ES-I3 (cell line): Measurements from ENCODE around the gene PSTPIP1.

Experiments used
- H3K36me3 ChIP-seq: 2 replicates; pipeline ENCODE4 v1.6.1; 2013; ENCODE audit warnings: mild to moderate bottlenecking, low read length, control low read depth, moderate library complexity; ENCODE audit not compliant: insufficient read depth
- H3K4me1 ChIP-seq: 2 replicates; pipeline ENCODE4 v1.6.1; 2013; ENCODE audit warnings: mild to moderate bottlenecking, control low read depth, low read length; ENCODE audit not compliant: insufficient read depth
- H3K9ac ChIP-seq: 2 replicates; pipeline ENCODE4 v1.6.1; 2013; ENCODE audit warnings: low read depth, mild to moderate bottlenecking, low read length, moderate library complexity
- H3K9me3 ChIP-seq: 2 replicates; pipeline ENCODE4 v1.6.1; 2013; ENCODE audit warnings: mild to moderate bottlenecking, low read length, moderate library complexity; ENCODE audit not compliant: control insufficient read depth, insufficient read depth

Gene PSTPIP1

GRCh38 chr15:76987276-76987675 is 7.7 kb upstream of the PSTPIP1 start:
- no peaks in the 10 kb centered on the region for H3K9me3 ChIP-seq
- no peak overlapping the region for H3K9ac ChIP-seq
- H3K4me1 ChIP-seq = 0 out of 2 replicates have a peak, but pooled peaks cover 8% of the 10 kb centered on the region
- no peaks in the 10 kb centered on the region for H3K36me3 ChIP-seq

GRCh38 chr15:76987896-76988860 is 6.7 kb upstream of the PSTPIP1 start:
- no peak overlapping the region for H3K9ac ChIP-seq
- H3K4me1 ChIP-seq = 0 out of 2 replicates have a peak, but pooled peaks cover 8% of the 10 kb centered on the region
- no peaks in the 10 kb centered on the region for H3K9me3 ChIP-seq
- H3K36me3 ChIP-seq = no peaks in the 10 kb centered on the region

- H3K9me3 ChIP-seq = no peaks in the 10 kb centered on the region
- no peaks in the 10 kb centered on the region for H3K36me3 ChIP-seq
- H3K9ac ChIP-seq = no peak overlapping the region
- 0 out of 2 replicates have a peak, but pooled peaks cover 8% of the 10 kb centered on the region for H3K4me1 ChIP-seq
These were observed 5.8 kb upstream of the PSTPIP1 start for GRCh38 chr15:76988867-76989780.

GRCh38 chr15:76991048-76991447 is 3.9 kb upstream of the PSTPIP1 start:
- Histone ChIP-seq H3K4me1 (peaks cover 8% of the 10 kb centered on the region; the same call in 1 of the 2 replicates), H3K9ac (no peak overlapping the region), H3K36me3 (no peaks in the 10 kb centered on the region), H3K9me3 (no peaks in the 10 kb centered on the region)

GRCh38 chr15:76991741-76992645 is 2.9 kb upstream of the PSTPIP1 start:
- Histone ChIP-seq H3K9ac (no peak overlapping the region), H3K36me3 (no peaks in the 10 kb centered on the region), H3K4me1 (peaks cover 13% of the 10 kb centered on the region; the same call in 1 of the 2 replicates), H3K9me3 (no peaks in the 10 kb centered on the region)

GRCh38 chr15:76993114-76993725 is 1.7 kb upstream of the PSTPIP1 start:
- H3K9ac ChIP-seq = no peak overlapping the region

GRCh38 chr15:76994001-76994400 is 925 bp upstream of the PSTPIP1 start:
- Histone ChIP-seq H3K4me1 (peaks cover 6% of the 10 kb centered on the region; the same call in 1 of the 2 replicates), H3K9ac (no peak overlapping the region), H3K36me3 (no peaks in the 10 kb centered on the region), H3K9me3 (no peaks in the 10 kb centered on the region)

More at GRCh38 chr15:76993114-76993725, 1.7 kb upstream of the PSTPIP1 start:
- H3K9me3 ChIP-seq = no peaks in the 10 kb centered on the region
- H3K4me1 ChIP-seq = peaks cover 12% of the 10 kb centered on the region; the same call in 1 of the 2 replicates
- H3K36me3 ChIP-seq = no peaks in the 10 kb centered on the region

- H3K4me1 ChIP-seq = peaks cover 5% of the 10 kb centered on the region; the same call in 1 of the 2 replicates
These were observed 430 bp upstream of the PSTPIP1 start for GRCh38 chr15:76994496-76994895.

GRCh38 chr15:76996076-76996525 is 1.2 kb downstream of the PSTPIP1 start:
- no peak overlapping the region for H3K9ac ChIP-seq
- no peaks in the 10 kb centered on the region for H3K9me3 ChIP-seq
- H3K36me3 ChIP-seq = no peaks in the 10 kb centered on the region
- peaks cover 5% of the 10 kb centered on the region; the same call in 1 of the 2 replicates for H3K4me1 ChIP-seq

More at GRCh38 chr15:76994496-76994895, 430 bp upstream of the PSTPIP1 start:
- no peak overlapping the region for H3K9ac ChIP-seq
- no peaks in the 10 kb centered on the region for H3K36me3 ChIP-seq
- no peaks in the 10 kb centered on the region for H3K9me3 ChIP-seq

- Histone ChIP-seq H3K36me3 (no peaks in the 10 kb centered on the region), H3K9ac (no peak overlapping the region), H3K9me3 (no peaks in the 10 kb centered on the region), H3K4me1 (peaks cover 5% of the 10 kb centered on the region; the same call in 1 of the 2 replicates)
These were observed 1.8 kb downstream of the PSTPIP1 start for GRCh38 chr15:76996526-76997401.

- Histone ChIP-seq H3K9ac (no peak overlapping the region), H3K36me3 (no peaks in the 10 kb centered on the region), H3K4me1 (peaks cover 5% of the 10 kb centered on the region; the same call in 1 of the 2 replicates)
These were observed 3.8 kb downstream of the PSTPIP1 start for GRCh38 chr15:76998663-76999285.

GRCh38 chr15:76999996-77000395 is 5.1 kb downstream of the PSTPIP1 start:
- peaks cover 5% of the 10 kb centered on the region; the same call in 1 of the 2 replicates for H3K4me1 ChIP-seq
- no peak overlapping the region for H3K9ac ChIP-seq
- no peaks in the 10 kb centered on the region for H3K36me3 ChIP-seq

More at GRCh38 chr15:76998663-76999285, 3.8 kb downstream of the PSTPIP1 start:
- H3K9me3 ChIP-seq = no peaks in the 10 kb centered on the region

More at GRCh38 chr15:76999996-77000395, 5.1 kb downstream of the PSTPIP1 start:
- H3K9me3 ChIP-seq = no peaks in the 10 kb centered on the region
